ENCODE data around the gene TICRR.

Gene TICRR

DNA sequence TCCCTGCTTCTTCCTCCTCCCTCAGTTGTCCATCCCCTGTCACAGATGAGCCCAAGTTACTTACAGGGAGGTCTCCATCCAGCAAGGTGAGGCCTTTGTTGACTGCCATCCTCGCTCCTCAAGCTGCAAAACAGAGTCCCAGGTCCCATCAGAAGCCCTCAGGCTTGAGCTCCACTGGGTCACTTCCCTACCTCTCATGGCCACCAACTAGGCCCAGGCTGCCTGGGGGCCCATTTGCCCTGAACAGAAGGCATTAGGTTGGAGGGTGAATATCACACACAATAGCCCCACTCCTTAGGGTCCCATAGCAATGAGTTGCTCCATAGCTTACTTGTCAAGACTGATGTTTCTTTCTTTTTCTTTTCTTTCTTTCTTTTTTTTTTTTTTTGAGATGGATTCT, 102.1 kb downstream of the TICRR start:
- DNase-seq, result no peak
